Muscle layer of duodenum (tissue), 2 donors: ENCODE measurements around the gene ZDHHC5.

Experiments used
- H3K27ac ChIP-seq: one replicate; pipeline ENCODE4 v1.7.0; 2013; ENCODE audit warnings: mild to moderate bottlenecking, low read length
- H3K27me3 ChIP-seq: one replicate; pipeline ENCODE4 v1.7.0; 2013; ENCODE audit warnings: low read depth, mild to moderate bottlenecking, control low read depth, low read length
- H3K36me3 ChIP-seq, 2 donors: one replicate each; pipeline ENCODE4 v1.7.0; 2013; ENCODE audit warnings: low read length in 2 of 2, control low read depth in 1 of 2, mild to moderate bottlenecking in 1 of 2; ENCODE audit not compliant: insufficient read depth in 2 of 2, control insufficient read depth in 1 of 2
- H3K4me1 ChIP-seq, 2 donors: one replicate each; pipeline ENCODE4 v1.7.0; 2013; ENCODE audit warnings: low read length in 2 of 2, mild to moderate bottlenecking in 2 of 2, control low read depth in 1 of 2, moderate library complexity in 1 of 2; ENCODE audit not compliant: insufficient read depth in 2 of 2, control insufficient read depth in 1 of 2
- H3K4me3 ChIP-seq, 2 donors: one replicate each; pipeline ENCODE4 v1.7.0; 2013; ENCODE audit warnings: low read length in 2 of 2, low read depth in 1 of 2, mild to moderate bottlenecking in 1 of 2
- H3K9me3 ChIP-seq, 2 donors: one replicate each; pipeline ENCODE4 v1.7.0; 2013; ENCODE audit warnings: low read length in 2 of 2, control low read depth in 1 of 2, mild to moderate bottlenecking in 1 of 2; ENCODE audit not compliant: control insufficient read depth in 1 of 2
- donor health status: healthy.

ZDHHC5 gene

GRCh38 chr11:57742087-57742452 lies 74.2 kb downstream of the ZDHHC5 start:
- Histone ChIP-seq H3K4me3 (peak overlapping the region; percentile 82 to 97), H3K9me3 (no peaks in the 10 kb centered on the region), H3K36me3 (peaks cover 29 to 45% of the 10 kb centered on the region in 2 donors), H3K4me1 (peaks cover 10 to 17% of the 10 kb centered on the region in 2 donors), H3K27ac (peak overlapping the region; percentile 94), H3K27me3 (no peaks in the 10 kb centered on the region)

DNA sequence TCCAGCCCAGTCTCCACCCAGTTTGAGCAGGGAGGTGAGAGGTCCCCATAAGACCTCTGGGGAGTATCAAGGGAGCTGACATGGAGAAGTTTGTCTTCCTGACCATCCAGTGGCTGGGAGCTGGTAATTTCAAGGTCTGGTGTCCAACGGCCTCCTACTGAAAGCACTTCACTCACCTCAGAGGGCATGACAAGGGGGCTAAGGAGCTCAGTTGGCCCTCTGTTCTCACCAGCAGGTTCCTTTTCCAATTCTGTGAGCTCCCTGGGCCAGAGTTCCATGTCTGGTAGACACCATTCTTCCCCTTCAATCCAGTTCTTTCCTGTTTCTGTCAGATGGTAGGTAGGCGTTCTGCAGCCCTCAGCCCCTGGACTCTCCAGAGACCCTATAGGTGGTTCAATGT lies 76.4 kb downstream of the ZDHHC5 start:
- H3K27me3 ChIP-seq = no peaks in the 10 kb centered on the region
- H3K9me3 ChIP-seq = no peaks in the 10 kb centered on the region
- H3K27ac ChIP-seq = no peak overlapping the region
- H3K4me3 ChIP-seq = no peak overlapping the region
- H3K36me3 ChIP-seq = peaks cover 20 to 23% of the 10 kb centered on the region in 2 donors
- peaks cover 10 to 17% of the 10 kb centered on the region in 2 donors for H3K4me1 ChIP-seq

GRCh38 chr11:57745206-57745605 lies 77.3 kb downstream of the ZDHHC5 start:
- Histone ChIP-seq H3K27me3 (no peaks in the 10 kb centered on the region), H3K36me3 (peaks cover 19 to 20% of the 10 kb centered on the region in 2 donors), H3K4me3 (no peak overlapping the region), H3K27ac (no peak overlapping the region), H3K4me1 (peaks cover 10 to 17% of the 10 kb centered on the region in 2 donors), H3K9me3 (no peaks in the 10 kb centered on the region)

DNA sequence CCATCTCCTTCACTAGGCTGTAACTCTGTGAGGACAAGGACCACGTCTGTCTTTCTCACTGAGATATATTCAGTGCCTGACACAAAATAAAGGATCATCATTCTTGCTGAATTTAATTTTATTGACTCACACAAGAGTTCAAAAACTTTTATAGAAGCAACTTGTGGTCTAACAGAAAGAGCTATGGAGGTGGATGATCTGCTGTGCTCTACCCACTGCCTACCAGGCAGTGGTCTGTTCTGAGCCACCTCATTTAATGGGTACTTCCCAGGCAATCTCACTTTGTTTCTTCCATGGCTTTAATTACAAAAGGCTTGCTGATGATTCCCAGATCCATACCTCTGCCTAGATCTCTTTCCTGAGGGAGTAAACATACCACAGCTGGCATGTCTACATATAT lies 79.0 kb downstream of the ZDHHC5 start:
- Histone ChIP-seq H3K27me3 (no peaks in the 10 kb centered on the region), H3K36me3 (peaks cover 19 to 20% of the 10 kb centered on the region in 2 donors), H3K4me3 (no peak overlapping the region), H3K27ac (no peak overlapping the region), H3K4me1 (peaks cover 10 to 17% of the 10 kb centered on the region in 2 donors), H3K9me3 (no peaks in the 10 kb centered on the region)
